ENCODE results near the gene MAN1C1. TPM values are rescaled to one million over a fixed set of nuclear protein-coding genes. Genes with fewer than 3 reads are reported as not detected.

The MAN1C1 gene
- total RNA-seq, 1 donor from 2014 or later, result 6.3 TPM

DNA sequence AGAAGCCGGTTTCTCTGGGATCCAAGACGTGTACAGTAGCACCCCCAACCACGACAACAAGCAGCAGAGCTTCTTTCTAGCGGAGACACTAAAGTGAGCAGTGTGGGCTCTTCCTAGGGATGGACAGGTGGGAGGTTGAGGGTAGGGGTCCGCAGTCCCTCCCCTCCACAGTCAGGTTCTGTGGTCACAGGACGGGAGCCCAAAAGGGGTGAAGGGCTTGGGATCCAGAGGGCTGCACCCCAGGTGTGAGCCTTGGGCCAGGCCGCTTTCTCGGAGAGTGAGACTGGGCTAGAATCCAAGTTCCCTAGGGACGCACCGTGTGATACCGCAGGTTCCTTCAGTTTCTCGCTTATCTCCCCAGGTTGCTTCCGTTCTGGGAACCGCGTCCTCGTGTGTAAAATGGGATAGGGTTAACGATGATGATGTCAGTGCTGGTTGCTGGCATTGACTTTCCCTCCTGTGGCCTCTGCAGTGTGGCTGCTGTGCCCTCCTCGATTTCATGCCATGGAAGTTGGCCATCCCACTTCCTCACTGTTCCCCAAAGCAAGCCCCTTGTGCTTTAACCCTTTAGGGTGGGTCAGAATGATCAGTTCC lies 166.1 kb downstream of the MAN1C1 start:
- Histone ChIP-seq H3K9me3 (ENCODE audit: control insufficient read depth in 3 of 3, low read length in 3 of 3) (no peaks in the 10 kb centered on the region), H3K9ac (ENCODE audit: low read depth in 1 of 3, low read length in 3 of 3) (peak overlapping the region in 1 of 3 donors; percentile 25), H3K36me3 (ENCODE audit: control insufficient read depth in 3 of 3, insufficient read depth in 3 of 3, low read length in 3 of 3) (peaks cover 4 to 15% (median 11%) of the 10 kb centered on the region in 3 donors), H3K27ac (ENCODE audit: low read depth, low read length) (no peak overlapping the region), H3K4me3 (ENCODE audit: low read length in 3 of 3) (no peak overlapping the region), H3K27me3 (ENCODE audit: control insufficient read depth in 3 of 3, insufficient read depth in 3 of 3, low read length in 3 of 3) (no peaks in the 10 kb centered on the region), H3K4me1 (ENCODE audit: control insufficient read depth in 3 of 3, insufficient read depth in 3 of 3, low read length in 3 of 3) (peaks cover 22 to 51% (median 38%) of the 10 kb centered on the region in 3 donors)

DNA sequence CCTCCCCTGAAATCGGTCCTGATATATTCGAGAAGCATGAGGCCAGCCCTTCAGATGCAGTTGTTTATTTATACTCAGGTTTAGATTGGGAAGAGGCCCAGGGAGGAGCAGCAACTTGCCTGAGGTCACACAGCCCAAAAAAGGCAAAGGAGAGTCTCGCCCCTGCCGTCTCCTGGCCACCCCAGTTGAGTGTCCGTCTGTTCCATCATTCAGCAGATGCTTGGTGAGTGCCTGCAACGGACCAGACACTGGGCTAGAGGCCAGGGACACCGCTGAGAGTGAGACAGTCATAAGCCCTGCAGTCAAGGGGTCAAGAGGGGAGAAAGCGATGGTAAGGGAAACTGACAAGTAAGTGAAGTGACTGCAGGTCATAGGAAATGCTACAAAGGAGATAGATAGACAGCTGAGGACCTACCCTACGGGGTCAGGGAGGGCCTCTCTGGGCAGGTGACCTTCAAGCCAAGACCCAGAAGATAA lies 168.0 kb downstream of the MAN1C1 start:
- Histone ChIP-seq H3K4me3 (ENCODE audit: low read length in 3 of 3) (no peak overlapping the region), H3K27me3 (ENCODE audit: control insufficient read depth in 3 of 3, insufficient read depth in 3 of 3, low read length in 3 of 3) (no peaks in the 10 kb centered on the region), H3K9ac (ENCODE audit: low read depth in 1 of 3, low read length in 3 of 3) (peak overlapping the region in 1 of 3 donors; percentile 5), H3K36me3 (ENCODE audit: control insufficient read depth in 3 of 3, insufficient read depth in 3 of 3, low read length in 3 of 3) (peaks cover 4 to 6% (median 6%) of the 10 kb centered on the region in 3 donors), H3K4me1 (ENCODE audit: control insufficient read depth in 3 of 3, insufficient read depth in 3 of 3, low read length in 3 of 3) (peaks cover 28 to 57% (median 44%) of the 10 kb centered on the region in 3 donors), H3K9me3 (ENCODE audit: control insufficient read depth in 3 of 3, low read length in 3 of 3) (no peaks in the 10 kb centered on the region), H3K27ac (ENCODE audit: low read depth, low read length) (no peak overlapping the region)

DNA sequence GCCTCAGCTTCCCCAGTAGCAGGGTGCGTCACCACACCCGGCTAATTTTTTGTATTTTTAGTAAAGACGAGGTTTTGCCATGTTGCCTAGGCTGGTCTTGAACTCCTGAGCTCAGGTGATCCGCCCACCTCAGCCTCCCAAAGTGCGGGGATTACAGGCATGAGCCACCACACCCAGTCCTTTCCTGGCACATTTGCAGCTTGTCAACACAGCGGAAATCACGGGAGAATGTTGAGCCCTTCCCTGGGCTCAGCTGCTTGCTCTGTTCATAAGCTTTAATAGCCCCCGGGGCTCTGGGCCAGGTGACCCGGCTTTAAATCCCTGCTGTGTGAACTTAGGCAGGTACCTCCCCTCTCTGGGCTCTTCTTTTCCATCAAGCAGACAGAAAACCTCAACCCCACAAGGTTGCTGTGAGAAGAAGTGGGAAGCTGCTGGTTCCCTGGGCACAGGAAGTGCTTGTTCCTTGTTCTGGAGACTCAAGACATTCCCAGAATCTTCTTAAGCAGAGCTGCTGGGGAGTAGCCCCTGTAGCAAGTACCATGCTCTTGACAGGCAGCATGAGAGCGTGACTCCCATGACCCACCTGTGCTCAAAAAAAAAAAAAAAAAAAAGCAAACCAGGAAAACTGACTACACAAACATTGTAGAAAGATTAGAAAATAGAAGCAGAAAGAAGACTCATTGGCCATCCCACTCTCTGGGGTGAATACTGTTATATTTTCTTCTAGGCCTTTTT lies 168.9 kb downstream of the MAN1C1 start:
- no peaks in the 10 kb centered on the region for H3K27me3 ChIP-seq (ENCODE audit: control insufficient read depth in 3 of 3, insufficient read depth in 3 of 3, low read length in 3 of 3)
- H3K27ac ChIP-seq (ENCODE audit: low read depth, low read length), result no peak overlapping the region
- no peak overlapping the region for H3K9ac ChIP-seq (ENCODE audit: low read depth in 1 of 3, low read length in 3 of 3)
- H3K36me3 ChIP-seq (ENCODE audit: control insufficient read depth in 3 of 3, insufficient read depth in 3 of 3, low read length in 3 of 3), result peaks cover 4 to 6% (median 6%) of the 10 kb centered on the region in 3 donors
- H3K4me1 ChIP-seq (ENCODE audit: control insufficient read depth in 3 of 3, insufficient read depth in 3 of 3, low read length in 3 of 3), result peaks cover 28 to 57% (median 44%) of the 10 kb centered on the region in 3 donors
- no peaks in the 10 kb centered on the region for H3K9me3 ChIP-seq (ENCODE audit: control insufficient read depth in 3 of 3, low read length in 3 of 3)
- no peak overlapping the region for H3K4me3 ChIP-seq (ENCODE audit: low read length in 3 of 3)

DNA sequence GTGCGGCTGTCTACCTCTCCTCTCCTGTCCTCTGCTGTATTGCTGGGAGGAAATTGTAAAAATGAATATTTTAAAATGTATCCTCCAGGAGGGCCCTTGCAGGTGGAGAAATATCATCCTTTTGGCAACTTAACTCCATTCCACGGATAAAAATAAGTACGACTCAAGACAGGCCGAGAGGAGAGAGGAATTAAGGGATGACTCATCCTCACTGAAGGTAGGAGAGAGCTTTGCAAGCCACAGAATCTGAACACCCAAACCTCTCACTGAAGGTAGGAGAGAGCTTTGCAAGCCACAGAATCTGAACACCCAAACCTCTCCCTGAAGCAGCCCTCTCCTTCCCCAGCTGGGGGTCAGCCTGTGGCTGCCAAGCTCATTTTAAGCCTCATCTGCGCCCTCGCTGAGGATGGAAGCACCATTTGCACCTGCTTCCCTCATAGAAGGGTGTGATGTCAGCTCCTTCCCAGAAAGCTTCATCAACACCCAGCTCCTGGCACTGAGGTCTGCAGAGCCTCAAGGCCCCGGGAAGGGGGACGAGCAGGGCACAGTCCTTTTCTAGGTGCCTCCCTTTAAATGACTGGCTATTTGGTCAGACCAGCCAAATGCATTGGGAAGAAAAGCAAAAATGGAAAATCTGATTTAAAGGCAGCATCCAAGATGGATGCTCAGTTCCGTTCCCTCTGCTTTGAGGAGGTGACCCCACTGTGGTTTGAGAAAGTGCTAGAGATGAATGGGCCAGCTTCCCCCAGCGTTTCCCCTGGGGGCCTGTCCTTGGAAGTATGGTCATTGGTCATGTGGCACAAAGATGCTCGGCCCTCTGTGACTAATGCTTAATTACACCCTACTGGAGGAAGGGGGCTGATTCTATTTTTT lies 170.5 kb downstream of the MAN1C1 start:
- H3K4me3 ChIP-seq (ENCODE audit: low read length in 3 of 3), result peak overlapping the region in 1 of 3 donors; percentile 41
- peak overlapping the region; percentile 14 for H3K27ac ChIP-seq (ENCODE audit: low read depth, low read length)
- H3K9ac ChIP-seq (ENCODE audit: low read depth in 1 of 3, low read length in 3 of 3), result peak overlapping the region in 2 of 3 donors; percentile 33 to 47
- no peaks in the 10 kb centered on the region for H3K9me3 ChIP-seq (ENCODE audit: control insufficient read depth in 3 of 3, low read length in 3 of 3)
- no peaks in the 10 kb centered on the region for H3K27me3 ChIP-seq (ENCODE audit: control insufficient read depth in 3 of 3, insufficient read depth in 3 of 3, low read length in 3 of 3)
- peaks cover 4 to 8% (median 6%) of the 10 kb centered on the region in 3 donors for H3K36me3 ChIP-seq (ENCODE audit: control insufficient read depth in 3 of 3, insufficient read depth in 3 of 3, low read length in 3 of 3)
- peaks cover 28 to 55% (median 44%) of the 10 kb centered on the region in 3 donors for H3K4me1 ChIP-seq (ENCODE audit: control insufficient read depth in 3 of 3, insufficient read depth in 3 of 3, low read length in 3 of 3)

DNA sequence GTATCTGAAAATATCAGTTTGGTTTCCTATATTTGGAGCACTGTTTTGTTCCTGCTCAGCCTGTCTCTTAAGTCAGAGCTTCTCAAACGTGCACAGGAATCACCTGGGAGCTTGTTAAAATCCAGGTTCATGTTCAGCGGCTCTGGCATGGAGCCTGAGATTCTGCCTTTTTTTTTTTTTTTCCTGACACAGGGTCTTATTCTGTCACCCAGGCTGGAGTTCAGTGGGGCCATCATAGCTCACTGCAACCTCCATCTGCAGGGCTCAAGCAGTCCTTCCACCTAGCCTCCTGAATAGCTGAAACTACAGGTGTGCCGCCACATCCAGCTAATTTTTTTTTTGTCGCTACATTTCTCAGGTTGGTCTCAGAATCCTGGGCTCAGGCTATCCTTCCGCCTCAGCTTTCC lies 171.2 kb downstream of the MAN1C1 start:
- H3K27me3 ChIP-seq (ENCODE audit: control insufficient read depth in 3 of 3, insufficient read depth in 3 of 3, low read length in 3 of 3), result no peaks in the 10 kb centered on the region
- H3K4me3 ChIP-seq (ENCODE audit: low read length in 3 of 3), result no peak overlapping the region
- H3K9ac ChIP-seq (ENCODE audit: low read depth in 1 of 3, low read length in 3 of 3), result no peak overlapping the region
- H3K27ac ChIP-seq (ENCODE audit: low read depth, low read length), result peak overlapping the region; percentile 14
- H3K9me3 ChIP-seq (ENCODE audit: control insufficient read depth in 3 of 3, low read length in 3 of 3), result no peaks in the 10 kb centered on the region
- peaks cover 4 to 8% (median 4%) of the 10 kb centered on the region in 3 donors for H3K36me3 ChIP-seq (ENCODE audit: control insufficient read depth in 3 of 3, insufficient read depth in 3 of 3, low read length in 3 of 3)
- peaks cover 28 to 51% (median 43%) of the 10 kb centered on the region in 3 donors for H3K4me1 ChIP-seq (ENCODE audit: control insufficient read depth in 3 of 3, insufficient read depth in 3 of 3, low read length in 3 of 3)

DNA sequence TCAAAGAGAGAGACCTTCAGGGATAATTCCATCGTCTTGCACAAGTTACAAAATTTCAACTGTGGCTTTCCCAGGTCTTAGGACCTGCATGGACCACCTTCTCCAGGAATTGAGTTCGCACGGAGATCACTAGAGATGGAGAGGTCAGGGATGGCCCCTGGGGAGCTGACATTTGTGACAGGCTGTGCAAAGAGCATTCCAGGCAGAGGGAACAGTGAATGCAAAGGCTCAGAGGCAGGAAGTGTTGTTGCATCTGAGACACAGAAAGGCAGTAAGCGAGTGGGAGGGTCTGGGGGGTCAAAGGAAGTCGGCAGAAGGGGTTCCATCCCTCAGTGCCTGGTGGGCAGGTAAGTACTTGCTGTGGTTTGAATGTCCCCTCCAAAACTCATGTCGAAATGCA lies 173.9 kb downstream of the MAN1C1 start:
- peaks cover 0 to 5% (median 2%) of the 10 kb centered on the region in 3 donors for H3K36me3 ChIP-seq (ENCODE audit: control insufficient read depth in 3 of 3, insufficient read depth in 3 of 3, low read length in 3 of 3)
- no peak overlapping the region for H3K4me3 ChIP-seq (ENCODE audit: low read length in 3 of 3)
- H3K27me3 ChIP-seq (ENCODE audit: control insufficient read depth in 3 of 3, insufficient read depth in 3 of 3, low read length in 3 of 3), result no peaks in the 10 kb centered on the region
- peaks cover 39 to 47% (median 45%) of the 10 kb centered on the region in 3 donors for H3K4me1 ChIP-seq (ENCODE audit: control insufficient read depth in 3 of 3, insufficient read depth in 3 of 3, low read length in 3 of 3)
- H3K9ac ChIP-seq (ENCODE audit: low read depth in 1 of 3, low read length in 3 of 3), result no peak overlapping the region
- no peaks in the 10 kb centered on the region for H3K9me3 ChIP-seq (ENCODE audit: control insufficient read depth in 3 of 3, low read length in 3 of 3)
- no peak overlapping the region for H3K27ac ChIP-seq (ENCODE audit: low read depth, low read length)

DNA sequence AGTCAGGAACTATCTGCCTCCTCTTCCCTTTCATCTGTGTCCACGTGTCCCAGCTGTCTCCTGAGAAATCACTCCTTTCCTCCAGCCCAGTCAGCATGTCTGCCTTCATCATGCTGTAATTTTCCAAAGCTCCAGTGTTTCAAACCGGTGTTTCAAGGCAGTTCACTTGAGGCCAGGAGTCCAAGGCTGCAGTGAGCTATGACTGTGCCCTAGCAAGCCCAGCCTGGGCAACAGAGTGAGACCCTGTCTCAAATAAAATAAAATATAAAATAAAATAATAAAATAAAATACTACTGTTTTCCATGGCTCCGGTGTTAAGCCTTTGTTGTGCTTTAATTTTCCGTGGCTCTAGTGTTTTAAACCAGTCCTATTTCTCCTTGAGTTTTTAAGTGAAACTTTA lies 175.5 kb downstream of the MAN1C1 start:
- H3K9ac ChIP-seq (ENCODE audit: low read depth in 1 of 3, low read length in 3 of 3), result no peak overlapping the region
- H3K4me3 ChIP-seq (ENCODE audit: low read length in 3 of 3), result no peak overlapping the region
- no peak overlapping the region for H3K27ac ChIP-seq (ENCODE audit: low read depth, low read length)

DNA sequence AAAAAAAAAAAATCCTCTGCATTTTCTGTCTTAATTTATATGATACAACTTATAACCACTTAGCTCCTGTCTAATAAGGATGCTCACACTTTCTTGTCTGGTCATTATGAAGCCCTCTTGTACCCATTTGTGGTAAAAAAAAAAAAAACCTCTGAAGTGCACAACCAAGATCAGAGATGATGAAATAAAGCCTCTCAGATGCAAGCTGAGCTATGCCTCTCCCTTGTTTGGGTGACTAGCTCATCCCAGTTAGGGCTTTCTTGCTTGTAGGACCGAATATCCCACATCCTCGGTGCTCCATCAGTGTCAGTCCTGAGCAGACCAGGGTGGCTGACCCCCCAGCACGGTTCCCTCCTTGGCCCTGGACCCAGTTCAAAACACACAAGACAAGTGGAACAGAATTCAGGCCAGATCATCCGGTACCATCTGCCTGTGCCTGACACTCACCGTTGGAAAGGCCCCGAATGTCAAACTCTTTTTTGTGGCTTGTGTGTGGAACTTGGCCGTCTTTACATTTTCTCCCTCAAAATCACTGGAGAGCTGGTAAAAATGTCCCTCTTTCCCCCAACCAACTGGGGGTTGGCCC lies 177.1 kb downstream of the MAN1C1 start:
- Histone ChIP-seq H3K4me1 (ENCODE audit: control insufficient read depth in 3 of 3, insufficient read depth in 3 of 3, low read length in 3 of 3) (peaks cover 26 to 42% (median 39%) of the 10 kb centered on the region in 3 donors), H3K36me3 (ENCODE audit: control insufficient read depth in 3 of 3, insufficient read depth in 3 of 3, low read length in 3 of 3) (peaks cover 0 to 3% (median 0%) of the 10 kb centered on the region in 3 donors), H3K27me3 (ENCODE audit: control insufficient read depth in 3 of 3, insufficient read depth in 3 of 3, low read length in 3 of 3) (no peaks in the 10 kb centered on the region), H3K27ac (ENCODE audit: low read depth, low read length) (peak overlapping the region; percentile 74), H3K9me3 (ENCODE audit: control insufficient read depth in 3 of 3, low read length in 3 of 3) (no peaks in the 10 kb centered on the region), H3K9ac (ENCODE audit: low read depth in 1 of 3, low read length in 3 of 3) (peak overlapping the region in 1 of 3 donors; percentile 33), H3K4me3 (ENCODE audit: low read length in 3 of 3) (peak overlapping the region in 2 of 3 donors; percentile 18 to 54)

More for the DNA sequence above, 175.5 kb downstream of the MAN1C1 start:
- Histone ChIP-seq H3K27me3 (ENCODE audit: control insufficient read depth in 3 of 3, insufficient read depth in 3 of 3, low read length in 3 of 3) (no peaks in the 10 kb centered on the region), H3K4me1 (ENCODE audit: control insufficient read depth in 3 of 3, insufficient read depth in 3 of 3, low read length in 3 of 3) (peaks cover 34 to 43% (median 43%) of the 10 kb centered on the region in 3 donors), H3K36me3 (ENCODE audit: control insufficient read depth in 3 of 3, insufficient read depth in 3 of 3, low read length in 3 of 3) (peaks cover 0 to 4% (median 2%) of the 10 kb centered on the region in 3 donors), H3K9me3 (ENCODE audit: control insufficient read depth in 3 of 3, low read length in 3 of 3) (no peaks in the 10 kb centered on the region)

DNA sequence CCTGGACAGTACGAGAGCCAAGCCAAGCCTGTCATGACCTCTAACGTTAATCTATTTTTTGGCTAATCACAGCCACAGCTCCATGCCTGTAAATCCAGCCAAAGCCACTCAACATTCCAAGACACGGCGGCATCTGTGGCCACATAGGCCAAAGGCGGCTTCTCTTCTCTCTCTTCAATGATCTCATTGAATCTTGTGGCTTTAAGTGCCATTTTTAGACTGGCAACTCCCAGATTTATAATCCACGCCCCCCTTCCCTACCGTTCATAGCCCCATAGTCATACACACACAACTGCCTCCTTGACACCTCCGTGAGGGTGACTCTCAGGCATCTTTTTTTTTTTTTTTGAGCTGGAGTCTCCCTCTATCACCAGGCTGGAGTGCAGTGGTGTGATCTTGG lies 177.7 kb downstream of the MAN1C1 start:
- peaks cover 0 to 3% (median 0%) of the 10 kb centered on the region in 3 donors for H3K36me3 ChIP-seq (ENCODE audit: control insufficient read depth in 3 of 3, insufficient read depth in 3 of 3, low read length in 3 of 3)
- peak overlapping the region in 2 of 3 donors; percentile 18 to 54 for H3K4me3 ChIP-seq (ENCODE audit: low read length in 3 of 3)
- H3K27me3 ChIP-seq (ENCODE audit: control insufficient read depth in 3 of 3, insufficient read depth in 3 of 3, low read length in 3 of 3), result no peaks in the 10 kb centered on the region
- peak overlapping the region; percentile 74 for H3K27ac ChIP-seq (ENCODE audit: low read depth, low read length)
- peak overlapping the region in 1 of 3 donors; percentile 33 for H3K9ac ChIP-seq (ENCODE audit: low read depth in 1 of 3, low read length in 3 of 3)
- H3K9me3 ChIP-seq (ENCODE audit: control insufficient read depth in 3 of 3, low read length in 3 of 3), result no peaks in the 10 kb centered on the region
- peaks cover 29 to 48% (median 44%) of the 10 kb centered on the region in 3 donors for H3K4me1 ChIP-seq (ENCODE audit: control insufficient read depth in 3 of 3, insufficient read depth in 3 of 3, low read length in 3 of 3)
